Keratinocyte (primary cell): ENCODE results near the gene PTPA. TPM values are rescaled to one million over a fixed set of nuclear protein-coding genes. Genes with fewer than 3 reads are reported as not detected.

ENCODE experiments used
- DNase-seq: peaks from one replicate; pipeline ENCODE4 v3.0.0-alpha.2; 2011; ENCODE audit warnings: low read depth, missing footprints, low spot score
- FAIRE-seq: peaks from 2 replicates; lab custom pipeline; 2011; peaks lifted over from hg19 to GRCh38; lab: Jason Lieb, UNC
- H2AFZ ChIP-seq: 2 replicates; pipeline ENCODE4 v1.6.0; 2012; ENCODE audit warnings: low read length, control low read depth, inconsistent platforms; ENCODE audit not compliant: control insufficient read depth
- H3K27ac ChIP-seq: 2 replicates; pipeline ENCODE4 v1.5.1; 2011; ENCODE audit warnings: low read length; ENCODE audit not compliant: control insufficient read depth, insufficient read depth
- H3K27me3 ChIP-seq: 3 replicates; pipeline ENCODE4 v1.6.0; 2011; ENCODE audit warnings: low read length; ENCODE audit not compliant: control insufficient read depth, insufficient read depth; ENCODE audit errors: extremely low read depth
- H3K36me3 ChIP-seq, 2 experiments: 2 replicates in 1 of 2; 3 replicates in 1 of 2; pipeline ENCODE4 v1.5.1; 2011; ENCODE audit warnings: low read length in 2 of 2, mild to moderate bottlenecking in 1 of 2; ENCODE audit not compliant: control insufficient read depth in 2 of 2, insufficient read depth in 2 of 2; ENCODE audit errors: extremely low read depth in 1 of 2
- H3K4me1 ChIP-seq: 3 replicates; pipeline ENCODE4 v1.5.1; 2011; ENCODE audit warnings: low read length; ENCODE audit not compliant: control insufficient read depth, insufficient read depth; ENCODE audit errors: extremely low read depth
- H3K4me2 ChIP-seq: 3 replicates; pipeline ENCODE4 v1.6.0; 2011; ENCODE audit warnings: low read depth, low read length; ENCODE audit not compliant: control insufficient read depth, insufficient read depth; ENCODE audit errors: extremely low read depth
- H3K4me3 ChIP-seq, 3 experiments: fragments of 200-600 bp in 1 of 3; sonication (generic) in 1 of 3; 2 replicates in 2 of 3; 3 replicates in 1 of 3; pipeline ENCODE4 v1.5.1; 2011 to 2016; ENCODE audit warnings: low read length in 3 of 3, mild to moderate bottlenecking in 3 of 3, control low read depth in 2 of 3, inconsistent platforms in 1 of 3, low read depth in 1 of 3, mixed read lengths in 1 of 3, mixed run types in 1 of 3, moderate library complexity in 1 of 3; ENCODE audit not compliant: control insufficient read depth in 2 of 3, insufficient read depth in 2 of 3; ENCODE audit errors: extremely low read depth in 1 of 3
- H3K79me2 ChIP-seq: 2 replicates; pipeline ENCODE4 v1.6.0; 2012; ENCODE audit warnings: low read length; ENCODE audit not compliant: control insufficient read depth, insufficient read depth
- H3K9ac ChIP-seq: 3 replicates; pipeline ENCODE4 v1.6.0; 2011; ENCODE audit warnings: low read length; ENCODE audit not compliant: control insufficient read depth, insufficient read depth; ENCODE audit errors: extremely low read depth
- H3K9me1 ChIP-seq: 3 replicates; pipeline ENCODE4 v1.6.0; 2011; ENCODE audit warnings: low read length; ENCODE audit not compliant: control insufficient read depth, insufficient read depth; ENCODE audit errors: extremely low read depth
- H3K9me3 ChIP-seq: 2 replicates; pipeline ENCODE4 v1.5.1; 2012; ENCODE audit warnings: low read depth, low read length; ENCODE audit not compliant: control insufficient read depth
- H4K20me1 ChIP-seq: 3 replicates; pipeline ENCODE4 v1.6.0; 2011; ENCODE audit warnings: low read length; ENCODE audit not compliant: control insufficient read depth, insufficient read depth; ENCODE audit errors: extremely low read depth
- EZH2 ChIP-seq: IDR thresholded peaks from one replicate; pipeline ENCODE4 v1.6.1; 2012; ENCODE audit warnings: inconsistent platforms, mild to moderate bottlenecking, low read length, moderate library complexity
- dilution Hi-C: fragments of 300-500 bp; cut with MboI; formaldehyde crosslinking; loops from one replicate; pipeline ENCODE4 v1.7.0; 2020; ENCODE audit warnings: low sequenced_read_pairs; ENCODE audit not compliant: extremely low pct_ligation_motif_present
- polyA plus RNA-seq, 5 experiments: library from polyadenylated mRNA; depleted of rRNA in 3 of 5; stranded (reverse) in 3 of 5; stranded (forward) in 1 of 5; unstranded in 1 of 5; fragments of >200 nt; gene quantifications; 1 replicate in 1 of 5; 2 replicates in 3 of 5; 3 replicates in 1 of 5; pipeline versions ENCODE4 v1.2.1 to v1.2.3, GENCODE V29; 2011 to 2012; ENCODE audit warnings: missing spikeins in 2 of 5, low read depth in 1 of 5, low replicate concordance in 1 of 5
- TF ChIP-seq, protein P1 (sequence below), 3 experiments: IDR thresholded peaks in 1 of 3; conservative IDR thresholded peaks in 1 of 3; optimal IDR thresholded peaks in 1 of 3; 2 replicates in 2 of 3; 3 replicates in 1 of 3; pipeline versions ENCODE3 to v1.5.1; 2011; ENCODE audit warnings: low read length in 3 of 3, mild to moderate bottlenecking in 3 of 3, moderate library complexity in 2 of 3, control low read depth in 1 of 3, inconsistent platforms in 1 of 3; ENCODE audit not compliant: insufficient read depth in 2 of 3; ENCODE audit errors: extremely low read depth in 1 of 3

Gene PTPA
- polyA plus RNA-seq, 1 donor (not counting 4 experiments of a cell fraction or from before 2014, with no cell fraction given), result 98.0 TPM

DNA sequence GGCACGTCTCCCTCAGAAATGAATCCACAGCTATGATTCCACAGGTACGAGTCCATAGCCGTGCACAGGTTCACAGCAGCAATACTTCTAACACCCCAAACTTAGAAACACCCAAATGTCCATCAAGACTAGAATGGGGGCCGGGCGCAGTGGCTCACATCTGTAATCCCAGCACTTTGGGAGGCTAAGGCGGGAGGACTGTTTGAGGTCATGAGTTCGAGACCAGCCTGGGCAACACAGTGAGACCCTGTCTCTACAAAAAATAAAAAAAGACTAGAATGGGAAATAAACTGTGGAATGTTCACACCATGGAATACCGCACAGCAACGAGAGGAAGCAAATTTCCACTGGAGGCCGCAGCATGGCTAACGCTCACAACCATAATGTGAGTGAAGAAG, 34.6 kb upstream of the PTPA start:
- TF ChIP-seq, protein P1, sequence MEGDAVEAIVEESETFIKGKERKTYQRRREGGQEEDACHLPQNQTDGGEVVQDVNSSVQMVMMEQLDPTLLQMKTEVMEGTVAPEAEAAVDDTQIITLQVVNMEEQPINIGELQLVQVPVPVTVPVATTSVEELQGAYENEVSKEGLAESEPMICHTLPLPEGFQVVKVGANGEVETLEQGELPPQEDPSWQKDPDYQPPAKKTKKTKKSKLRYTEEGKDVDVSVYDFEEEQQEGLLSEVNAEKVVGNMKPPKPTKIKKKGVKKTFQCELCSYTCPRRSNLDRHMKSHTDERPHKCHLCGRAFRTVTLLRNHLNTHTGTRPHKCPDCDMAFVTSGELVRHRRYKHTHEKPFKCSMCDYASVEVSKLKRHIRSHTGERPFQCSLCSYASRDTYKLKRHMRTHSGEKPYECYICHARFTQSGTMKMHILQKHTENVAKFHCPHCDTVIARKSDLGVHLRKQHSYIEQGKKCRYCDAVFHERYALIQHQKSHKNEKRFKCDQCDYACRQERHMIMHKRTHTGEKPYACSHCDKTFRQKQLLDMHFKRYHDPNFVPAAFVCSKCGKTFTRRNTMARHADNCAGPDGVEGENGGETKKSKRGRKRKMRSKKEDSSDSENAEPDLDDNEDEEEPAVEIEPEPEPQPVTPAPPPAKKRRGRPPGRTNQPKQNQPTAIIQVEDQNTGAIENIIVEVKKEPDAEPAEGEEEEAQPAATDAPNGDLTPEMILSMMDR (optimal IDR thresholded peaks at IDR 0.05 in 1 of 3, IDR thresholded peaks at IDR 0.05 in 1 of 3, conservative IDR thresholded peaks at IDR 0.05 in 1 of 3; ENCODE audit: extremely low read depth in 1 of 3, insufficient read depth in 2 of 3, low read length in 3 of 3), result no peak
- TF ChIP-seq EZH2, result no peak
- no peak overlapping the region for H3K4me2 ChIP-seq
- H3K27ac ChIP-seq, result no peak overlapping the region
- dilution Hi-C loops, result no loop called here
- peaks cover 3% of the 10 kb centered on the region for H3K79me2 ChIP-seq
- no peaks in the 10 kb centered on the region for H3K9me1 ChIP-seq
- H3K4me1 ChIP-seq, result peaks cover 7% of the 10 kb centered on the region
- no peak overlapping the region for H3K9ac ChIP-seq
- no peaks in the 10 kb centered on the region for H3K36me3 ChIP-seq
- H4K20me1 ChIP-seq, result no peaks in the 10 kb centered on the region
- H3K4me3 ChIP-seq, result no peak overlapping the region
- no peak overlapping the region for H2AFZ ChIP-seq
- no peaks in the 10 kb centered on the region for H3K27me3 ChIP-seq
- DNase-seq (no peak), FAIRE-seq (no peak)
- H3K9me3 ChIP-seq, result no peaks in the 10 kb centered on the region

DNA sequence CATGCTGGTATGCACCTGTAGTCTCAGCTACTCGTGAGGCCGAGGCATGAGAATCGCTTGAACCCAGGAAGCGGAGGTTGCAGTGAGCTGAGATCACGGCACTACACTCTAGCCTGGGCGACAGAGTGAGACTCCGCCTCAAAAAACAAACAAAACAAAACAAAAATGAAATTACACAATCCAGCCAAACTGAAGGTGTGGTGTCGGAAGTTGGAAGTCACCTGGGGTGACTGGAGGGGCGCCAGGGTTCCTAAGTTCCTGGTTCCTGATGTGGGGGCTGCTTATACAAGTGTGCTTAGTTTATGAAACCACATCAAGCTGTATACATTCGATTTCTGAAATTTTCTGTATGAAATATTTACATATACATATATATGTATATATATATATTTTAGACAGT, 34.0 kb upstream of the PTPA start:
- H3K27me3 ChIP-seq, result no peaks in the 10 kb centered on the region
- peaks cover 9% of the 10 kb centered on the region for H3K79me2 ChIP-seq
- peaks cover 13% of the 10 kb centered on the region for H3K4me1 ChIP-seq
- FAIRE-seq (no peak), DNase-seq (no peak)
- H2AFZ ChIP-seq, result no peak overlapping the region
- no peaks in the 10 kb centered on the region for H4K20me1 ChIP-seq
- no peaks in the 10 kb centered on the region for H3K36me3 ChIP-seq
- no peak overlapping the region for H3K9ac ChIP-seq
- no peak overlapping the region for H3K4me3 ChIP-seq
- H3K4me2 ChIP-seq, result no peak overlapping the region
- no peak overlapping the region for H3K27ac ChIP-seq
- no peaks in the 10 kb centered on the region for H3K9me3 ChIP-seq
- dilution Hi-C loops, result no loop called here
- no peaks in the 10 kb centered on the region for H3K9me1 ChIP-seq
- TF ChIP-seq, protein P1 (optimal IDR thresholded peaks at IDR 0.05 in 1 of 3, IDR thresholded peaks at IDR 0.05 in 1 of 3, conservative IDR thresholded peaks at IDR 0.05 in 1 of 3; ENCODE audit: extremely low read depth in 1 of 3, insufficient read depth in 2 of 3, low read length in 3 of 3), result no peak
- TF ChIP-seq EZH2, result no peak
